Mesenchymal stem cell (in vitro differentiated cells and primary cell): Measurements from ENCODE around the gene TRIM33.

Source experiments
- DNase-seq: peaks from one replicate; pipeline ENCODE4 v3.0.0-alpha.2; 2013
- H2AFZ ChIP-seq: one replicate; pipeline ENCODE4 v1.6.1; 2013; ENCODE audit warnings: low read depth, mild to moderate bottlenecking, control low read depth, inconsistent platforms, low read length, moderate library complexity
- H2AK5ac ChIP-seq: 2 replicates; pipeline ENCODE4 v1.6.1; 2013; ENCODE audit warnings: low read length, moderate library complexity, mild to moderate bottlenecking, inconsistent platforms; ENCODE audit not compliant: severe bottlenecking
- H2BK120ac ChIP-seq: one replicate; pipeline ENCODE4 v1.6.1; 2013; ENCODE audit warnings: low read depth, mild to moderate bottlenecking, inconsistent platforms, low read length, moderate library complexity
- H2BK12ac ChIP-seq, 2 experiments: one replicate each; pipeline ENCODE4 v1.6.1; 2013; ENCODE audit warnings: inconsistent platforms in 2 of 2, low read length in 2 of 2, mild to moderate bottlenecking in 2 of 2, moderate library complexity in 2 of 2, control low read depth in 1 of 2
- H2BK15ac ChIP-seq: one replicate; pipeline ENCODE4 v1.6.1; 2013; ENCODE audit warnings: mild to moderate bottlenecking, low read depth, inconsistent platforms; ENCODE audit not compliant: poor library complexity, severe bottlenecking
- H2BK5ac ChIP-seq: 2 replicates; pipeline ENCODE4 v1.6.1; 2013; ENCODE audit warnings: low read depth, mild to moderate bottlenecking, low read length, control low read depth, inconsistent platforms; ENCODE audit not compliant: poor library complexity, severe bottlenecking
- H3K14ac ChIP-seq, 2 experiments: one replicate each; pipeline ENCODE4 v1.6.1; 2013; ENCODE audit warnings: inconsistent platforms in 2 of 2, low read length in 2 of 2, control low read depth in 1 of 2, mild to moderate bottlenecking in 1 of 2, moderate library complexity in 1 of 2
- H3K18ac ChIP-seq, 2 experiments: one replicate each; pipeline ENCODE4 v1.6.1; 2013; ENCODE audit warnings: inconsistent platforms in 2 of 2, low read length in 2 of 2, control low read depth in 1 of 2, low read depth in 1 of 2, mild to moderate bottlenecking in 1 of 2
- H3K23ac ChIP-seq, 2 experiments: one replicate each; pipeline ENCODE4 v1.6.1; 2013; ENCODE audit warnings: inconsistent platforms in 2 of 2, low read length in 2 of 2, mild to moderate bottlenecking in 2 of 2, moderate library complexity in 2 of 2, control low read depth in 1 of 2
- H3K27ac ChIP-seq: 2 replicates; pipeline ENCODE4 v1.5.1; 2013; ENCODE audit warnings: mild to moderate bottlenecking, moderate library complexity, low read length, control low read depth, inconsistent platforms; ENCODE audit not compliant: poor library complexity, severe bottlenecking
- H3K27me3 ChIP-seq, 2 experiments: 2 replicates each; pipeline versions ENCODE4 v1.6.1 to v1.7.0; 2013; ENCODE audit warnings: low read length in 2 of 2, mild to moderate bottlenecking in 2 of 2, moderate library complexity in 2 of 2, control low read depth in 1 of 2, inconsistent platforms in 1 of 2; ENCODE audit not compliant: control insufficient read depth in 1 of 2, insufficient read depth in 1 of 2
- H3K36me3 ChIP-seq, 2 experiments: 2 replicates each; pipeline versions ENCODE4 v1.6.1 to v1.7.0; 2013; ENCODE audit warnings: low read length in 2 of 2, control low read depth in 1 of 2, inconsistent platforms in 1 of 2, low read depth in 1 of 2, mild to moderate bottlenecking in 1 of 2; ENCODE audit not compliant: insufficient read depth in 2 of 2, control insufficient read depth in 1 of 2
- H3K4ac ChIP-seq, 2 experiments: one replicate each; pipeline ENCODE4 v1.6.1; 2013; ENCODE audit warnings: inconsistent platforms in 2 of 2, low read length in 2 of 2, mild to moderate bottlenecking in 2 of 2, moderate library complexity in 2 of 2, control low read depth in 1 of 2, low read depth in 1 of 2
- H3K4me1 ChIP-seq: 2 replicates; pipeline ENCODE4 v1.6.1; 2013; ENCODE audit warnings: low read depth, low read length, control low read depth; ENCODE audit not compliant: control insufficient read depth, insufficient read depth
- H3K4me2 ChIP-seq: 2 replicates; pipeline ENCODE4 v1.6.1; 2013; ENCODE audit warnings: low read length, mild to moderate bottlenecking, inconsistent platforms; ENCODE audit not compliant: poor library complexity, severe bottlenecking
- H3K4me3 ChIP-seq, 2 experiments: 2 replicates each; pipeline versions ENCODE4 v1.5.1 to v1.7.0; 2013; ENCODE audit warnings: low read length in 2 of 2, mild to moderate bottlenecking in 2 of 2, control low read depth in 1 of 2, low read depth in 1 of 2; ENCODE audit not compliant: insufficient read depth in 1 of 2
- H3K79me1 ChIP-seq: replicated peaks from 2 replicates; pipeline ENCODE4 v1.6.1; 2013; ENCODE audit warnings: mild to moderate bottlenecking, control low read depth, low read length, inconsistent platforms; ENCODE audit not compliant: poor library complexity, severe bottlenecking
- H3K9ac ChIP-seq: 2 replicates; pipeline ENCODE4 v1.7.0; 2013; ENCODE audit warnings: mild to moderate bottlenecking, low read length, moderate library complexity
- H3K9me3 ChIP-seq: 2 replicates; pipeline ENCODE4 v1.7.0; 2013; ENCODE audit warnings: mild to moderate bottlenecking, low read length; ENCODE audit not compliant: control insufficient read depth
- H4K8ac ChIP-seq: one replicate; pipeline ENCODE4 v1.6.1; 2013; ENCODE audit warnings: inconsistent platforms, mild to moderate bottlenecking, low read length, moderate library complexity
- H4K91ac ChIP-seq: one replicate; pipeline ENCODE4 v1.6.1; 2013; ENCODE audit warnings: mild to moderate bottlenecking, low read length, inconsistent platforms
- WGBS: methylation state at CpG from one replicate; pipeline ENCODE4 v1.1.7; 2013; ENCODE audit warnings: mixed read lengths; 5-methylcytosine and 5-hydroxymethylcytosine counted together

Gene TRIM33

DNA sequence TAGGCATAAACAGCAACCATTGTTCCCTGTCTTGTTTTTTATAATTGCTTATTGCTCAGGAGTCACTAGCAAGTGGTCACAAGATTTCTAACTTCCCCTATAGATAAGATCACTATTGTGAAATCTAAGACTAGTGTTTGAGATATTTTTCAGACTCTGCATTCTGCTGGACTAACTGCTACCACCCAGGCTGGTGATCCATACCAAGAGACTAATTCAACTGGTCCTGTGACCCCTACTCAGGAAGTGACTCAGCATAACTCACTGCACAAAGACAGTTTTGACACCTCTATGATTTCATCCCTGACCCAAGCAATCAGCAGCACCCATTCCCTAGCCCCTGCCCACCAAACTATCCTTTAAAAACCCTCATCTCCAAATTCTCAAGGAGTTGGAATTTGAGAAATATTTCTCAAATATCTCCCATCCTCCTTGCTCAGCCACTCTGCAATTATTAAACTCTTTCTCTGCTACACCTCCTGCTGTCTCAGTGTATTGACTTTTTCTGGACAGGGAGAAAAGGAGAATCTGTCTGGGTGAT lies 52.7 kb downstream of the TRIM33 start:
- Histone ChIP-seq H3K4me2 (no peak overlapping the region), H2BK5ac (no peak overlapping the region), H3K27me3 (no peaks in the 10 kb centered on the region), H3K79me1 (peaks cover 34% of the 10 kb centered on the region), H4K8ac (no peak overlapping the region), H3K36me3 (peaks cover 0 to 68% of the 10 kb centered on the region in 2 experiments), H3K4me1 (no peaks in the 10 kb centered on the region), H3K4ac (no peak overlapping the region), H2BK12ac (no peak overlapping the region), H3K23ac (no peak overlapping the region), H3K27ac (no peak overlapping the region), H3K14ac (no peak overlapping the region), H4K91ac (no peak overlapping the region), H3K9ac (no peak overlapping the region), H2BK15ac (no peak overlapping the region), H2AK5ac (no peak overlapping the region), H3K9me3 (no peaks in the 10 kb centered on the region), H3K18ac (no peak overlapping the region), H2BK120ac (no peak overlapping the region), H2AFZ (no peak overlapping the region), H3K4me3 (no peak overlapping the region)
- peak; percentile 61 for DNase-seq

DNA sequence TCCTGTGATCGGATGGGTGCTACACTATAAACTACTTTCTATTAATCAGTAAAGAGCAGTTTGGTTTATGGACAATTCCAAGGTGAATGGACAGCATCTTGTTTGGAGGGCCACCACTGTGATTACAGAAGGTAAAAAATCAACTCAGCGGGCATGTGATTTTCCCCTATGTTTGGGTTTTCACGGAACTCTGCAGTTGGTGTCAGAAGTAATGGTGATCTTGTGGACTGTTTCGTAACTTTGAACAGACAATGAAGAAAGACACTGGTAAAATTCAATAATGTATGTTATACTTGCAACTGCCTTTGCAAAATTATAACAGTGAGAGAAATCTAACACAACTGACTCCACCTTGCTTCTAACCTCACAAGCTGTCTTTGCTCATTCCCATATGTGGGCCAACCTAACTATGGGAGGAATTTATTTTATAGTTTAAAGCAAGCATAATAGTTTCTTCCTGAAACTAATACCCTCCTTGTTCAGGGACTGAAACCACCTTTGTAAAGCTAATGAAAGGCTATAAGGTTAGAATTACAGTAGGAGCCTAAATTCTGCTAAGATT lies 53.2 kb downstream of the TRIM33 start:
- no peak overlapping the region for H2BK120ac ChIP-seq
- no peak overlapping the region for H3K4me3 ChIP-seq
- H3K9me3 ChIP-seq, result no peaks in the 10 kb centered on the region
- H3K4me2 ChIP-seq, result no peak overlapping the region
- no peak overlapping the region for H3K18ac ChIP-seq
- WGBS, result 90% methylated on average over 2 of the region's 4 CpGs
- no peak overlapping the region for H3K4ac ChIP-seq
- peaks cover 37% of the 10 kb centered on the region for H3K79me1 ChIP-seq
- no peak overlapping the region for H2BK5ac ChIP-seq
- H3K9ac ChIP-seq, result no peak overlapping the region
- no peak overlapping the region for H3K14ac ChIP-seq
- no peak for DNase-seq
- no peak overlapping the region for H2AK5ac ChIP-seq
- H2BK15ac ChIP-seq, result no peak overlapping the region
- no peak overlapping the region for H3K23ac ChIP-seq
- H4K91ac ChIP-seq, result no peak overlapping the region
- H2BK12ac ChIP-seq, result no peak overlapping the region
- no peak overlapping the region for H4K8ac ChIP-seq
- H3K27ac ChIP-seq, result no peak overlapping the region
- no peak overlapping the region for H2AFZ ChIP-seq
- peaks cover 3 to 67% of the 10 kb centered on the region in 2 experiments for H3K36me3 ChIP-seq
- H3K4me1 ChIP-seq, result no peaks in the 10 kb centered on the region
- no peaks in the 10 kb centered on the region for H3K27me3 ChIP-seq

DNA sequence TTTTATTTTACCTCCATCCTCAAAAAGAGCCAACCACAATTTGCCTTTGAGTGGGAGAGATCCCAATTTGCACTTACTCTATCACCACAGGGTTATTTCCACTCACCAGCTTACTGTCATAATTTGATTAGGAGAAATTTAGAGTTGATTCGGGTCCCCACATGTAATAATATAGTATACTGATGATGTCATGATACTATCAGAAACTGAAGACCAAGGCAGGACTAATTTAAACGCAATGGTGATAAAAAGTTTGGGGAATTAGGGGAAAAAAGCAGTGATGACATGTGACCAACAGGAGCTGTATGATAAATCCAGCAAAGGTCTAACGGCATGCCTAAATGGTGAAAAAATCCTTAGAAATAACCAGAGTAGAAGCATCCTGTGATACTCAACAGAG lies 54.4 kb downstream of the TRIM33 start:
- Histone ChIP-seq H2AFZ (no peak overlapping the region), H3K4me1 (no peaks in the 10 kb centered on the region), H3K18ac (no peak overlapping the region), H2BK120ac (no peak overlapping the region), H2AK5ac (no peak overlapping the region), H2BK5ac (no peak overlapping the region), H3K27ac (no peak overlapping the region), H3K4me3 (no peak overlapping the region), H3K4ac (no peak overlapping the region), H4K8ac (no peak overlapping the region), H3K9me3 (no peaks in the 10 kb centered on the region), H3K9ac (no peak overlapping the region), H3K36me3 (peaks cover 5 to 59% of the 10 kb centered on the region in 2 experiments), H2BK15ac (no peak overlapping the region), H3K27me3 (no peaks in the 10 kb centered on the region), H3K79me1 (peaks cover 40% of the 10 kb centered on the region), H3K23ac (no peak overlapping the region), H3K4me2 (no peak overlapping the region), H4K91ac (no peak overlapping the region), H3K14ac (no peak overlapping the region), H2BK12ac (no peak overlapping the region)
- no peak for DNase-seq
- 100% methylated on average over 1 of the region's 3 CpGs for whole genome bisulfite sequencing

DNA sequence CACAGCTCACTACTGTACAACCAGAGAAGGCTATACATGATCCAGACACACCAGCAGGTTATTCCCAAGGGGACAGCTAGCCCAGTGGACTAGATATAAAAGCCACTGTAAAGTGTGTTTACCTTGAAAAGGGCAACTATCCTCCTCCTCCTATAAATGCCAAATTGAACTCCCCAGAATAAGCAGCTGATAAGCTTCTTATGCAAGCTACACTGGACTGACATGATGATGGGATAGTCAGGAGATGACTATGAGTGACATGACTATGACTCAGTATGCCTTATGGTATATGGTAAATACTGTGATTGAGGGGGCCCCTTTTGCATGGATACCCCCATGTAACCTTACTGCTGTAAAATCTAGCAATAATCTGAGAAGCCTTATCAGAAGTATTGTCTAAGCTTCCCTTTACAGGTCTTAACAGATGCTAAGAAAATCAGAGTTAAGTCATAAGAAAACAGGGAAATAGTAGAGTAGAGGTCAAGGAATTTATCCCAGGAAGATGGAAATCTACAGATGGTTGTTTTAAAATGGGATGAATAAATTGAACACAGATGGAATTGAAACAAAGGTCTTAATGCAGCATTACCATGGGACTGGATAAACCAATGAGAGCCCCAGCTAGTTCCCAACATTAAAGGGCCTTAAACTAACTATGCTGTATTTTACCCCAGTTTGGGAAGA lies 55.8 kb downstream of the TRIM33 start:
- Histone ChIP-seq H2BK15ac (no peak overlapping the region), H3K9ac (no peak overlapping the region), H3K14ac (no peak overlapping the region), H2AK5ac (no peak overlapping the region), H3K4ac (no peak overlapping the region), H2BK5ac (no peak overlapping the region), H3K18ac (no peak overlapping the region), H3K9me3 (no peaks in the 10 kb centered on the region), H3K79me1 (peaks cover 38% of the 10 kb centered on the region), H2BK12ac (no peak overlapping the region), H2AFZ (no peak overlapping the region), H2BK120ac (no peak overlapping the region), H3K36me3 (peaks cover 6 to 56% of the 10 kb centered on the region in 2 experiments), H3K4me1 (no peaks in the 10 kb centered on the region), H4K8ac (no peak overlapping the region), H3K23ac (no peak overlapping the region), H4K91ac (no peak overlapping the region), H3K4me3 (no peak overlapping the region), H3K27me3 (no peaks in the 10 kb centered on the region), H3K27ac (no peak overlapping the region), H3K4me2 (no peak overlapping the region)
- no peak for DNase-seq
